GM19023 (cell line): ENCODE measurements around the gene POLR1C.
"Not testable (repeated sequence)": the region's sequence is repeated elsewhere in the genome, so short reads cannot be mapped to it uniquely, and the experiment has no call there.

Source experiments
- ATAC-seq: cut with Tn5 transposase; IDR thresholded peaks from one replicate; pipeline ENCODE4 v1.9.1; 2021; ENCODE audit warnings: mild to moderate bottlenecking, moderate library complexity; ENCODE audit not compliant: unreplicated experiment

Gene POLR1C

GRCh38 chr6:43557620-43558019 is 40.7 kb downstream of the POLR1C start:
- ATAC-seq: not testable (repeated sequence)

- no peak for ATAC-seq
Measured at GRCh38 chr6:43559328-43559727, 42.4 kb downstream of the POLR1C start.

- ATAC-seq: no peak
Measured at GRCh38 chr6:43570876-43571441, 54.1 kb downstream of the POLR1C start.
